Stomach (tissue), 9 donors: Measurements from ENCODE around the gene ACAT2. TPM values are rescaled to one million over a fixed set of nuclear protein-coding genes. Genes with fewer than 3 reads are reported as not detected.
"Not testable (repeated sequence)": the region's sequence is repeated elsewhere in the genome, so short reads cannot be mapped to it uniquely, and the experiment has no call there.

Experiments used
- DNase-seq, 2 donors: peaks; one replicate each; pipeline versions ENCODE4 v3.0.0 to v3.0.0-alpha.2; 2013 to 2019
- H3K27ac ChIP-seq, 5 donors: fragments of 200-600 bp in 4 of 5; sonication (generic) in 4 of 5; one replicate each; pipeline ENCODE4 v1.5.1; 2013 to 2019; ENCODE audit warnings: mild to moderate bottlenecking in 1 of 5, moderate library complexity in 1 of 5
- H3K27me3 ChIP-seq, 3 donors: fragments of 200-600 bp; sonication (generic); one replicate each; pipeline ENCODE4 v1.5.1; 2017 to 2019; ENCODE audit warnings: mixed run types in 1 of 3
- H3K36me3 ChIP-seq, 4 donors: fragments of 200-600 bp; sonication (generic); 1 replicate in 3 of 4; 2 replicates in 1 of 4; pipeline ENCODE4 v1.5.1; 2016 to 2019
- H3K4me1 ChIP-seq, 4 donors: fragments of 200-600 bp; sonication (generic); one replicate each; pipeline ENCODE4 v1.5.1; 2016 to 2019
- H3K4me3 ChIP-seq, 4 donors: fragments of 200-600 bp; sonication (generic) in 3 of 4; one replicate each; pipeline ENCODE4 v1.5.1; 2016 to 2019; ENCODE audit warnings: mild to moderate bottlenecking in 1 of 4
- H3K9me3 ChIP-seq, 4 donors: fragments of 200-600 bp; sonication (generic); one replicate each; pipeline ENCODE4 v1.5.1; 2016 to 2019
- CTCF ChIP-seq, 7 experiments: fragments of 450-650 bp in 4 of 7; fragments of 200-600 bp in 3 of 7; sonication (generic) in 3 of 7; IDR thresholded peaks; one replicate each; pipeline ENCODE4 v1.5.1; 2016 to 2019; ENCODE audit warnings: antibody characterized with exemption in 7 of 7, control low read depth in 2 of 7, mild to moderate bottlenecking in 1 of 7
- EP300 ChIP-seq: sonication (generic); formaldehyde crosslinking; IDR thresholded peaks from one replicate; pipeline ENCODE4 v1.6.1; 2017; ENCODE audit warnings: antibody characterized with exemption
- POLR2A ChIP-seq, 4 donors: fragments of 450-650 bp; IDR thresholded peaks; one replicate each; pipeline ENCODE4 v1.6.1; 2016; ENCODE audit warnings: antibody characterized with exemption in 4 of 4, control low read depth in 2 of 4, mild to moderate bottlenecking in 1 of 4, moderate library complexity in 1 of 4
- POLR2AphosphoS5 ChIP-seq, 3 donors: sonication (generic); formaldehyde crosslinking; IDR thresholded peaks; one replicate each; pipeline ENCODE4 v1.6.1; 2016; ENCODE audit warnings: antibody characterized with exemption in 3 of 3
- WGBS, 5 donors: extraction: QIAGEN DNeasy Blood & Tissue Kit in 3 of 5; methylation state at CpG; one replicate each; pipeline versions ENCODE4 v1.1.5 to v1.1.7; 2013 to 2018; 5-methylcytosine and 5-hydroxymethylcytosine counted together
- intact Hi-C: fragments of 100-400 bp; cut with DNase I; formaldehyde crosslinking; loops from one replicate; pipeline ENCODE4 v1.15.1; 2023; ENCODE audit warnings: low total_unique reads
- polyA plus RNA-seq, 3 donors: library from polyadenylated mRNA; stranded (reverse); fragments of 200-250 nt; gene quantifications; one replicate each; pipeline ENCODE4 v1.2.3, GENCODE V29; 2013
- total RNA-seq, 5 donors: library from RNA; depleted of rRNA; stranded (reverse); fragments of >200 nt; gene quantifications; one replicate each; pipeline versions ENCODE4 v1.1.0 to v1.2.3, GENCODE V29; 2014 to 2016
- donor health status: healthy with polysubstance abuse.
- donor health status: Bipolar disorder and iron deficiency.
- donor health status: healthy.

The ACAT2 gene
- total and polyA plus RNA-seq, 8 donors: 0.58 to 82.1 (median 22.7) TPM

GRCh38 chr6:159727717-159728445 is 34.0 kb upstream of the ACAT2 start:
- intact Hi-C loops: no loop called here
- Histone ChIP-seq H3K27ac (peak overlapping the region; percentile 97 to 100 (median 99)), H3K27me3 (no peaks in the 10 kb centered on the region), H3K36me3 (peaks cover 0 to 4% (median 0%) of the 10 kb centered on the region in 4 donors), H3K4me1 (peaks cover 33 to 68% (median 51%) of the 10 kb centered on the region in 4 donors), H3K9me3 (no peaks in the 10 kb centered on the region), H3K4me3 (peak overlapping the region; percentile 65 to 96 (median 84))
- WGBS, 5 donors: 0 to 1% (median 0%) methylated on average over 24 to 44 of the region's 44 CpGs
- no peak for DNase-seq
- TF ChIP-seq CTCF (IDR thresholded peaks at IDR 0.05): no peak
- TF ChIP-seq EP300: no peak
- no peak for TF ChIP-seq POLR2AphosphoS5 (IDR thresholded peaks at IDR 0.05)
- no peak for TF ChIP-seq POLR2A (IDR thresholded peaks at IDR 0.05)

- intact Hi-C loops: no loop called here
Observed at GRCh38 chr6:159728531-159728964, 33.3 kb upstream of the ACAT2 start.

GRCh38 chr6:159729598-159730331 is 32.1 kb upstream of the ACAT2 start:
- intact Hi-C loops: no loop called here
- Histone ChIP-seq H3K27ac (peak overlapping the region in 3 of 5 donors; percentile 17 to 99 (median 55)), H3K27me3 (no peaks in the 10 kb centered on the region), H3K9me3 (no peaks in the 10 kb centered on the region), H3K4me1 (peaks cover 39 to 78% (median 66%) of the 10 kb centered on the region in 4 donors), H3K36me3 (no peaks in the 10 kb centered on the region), H3K4me3 (peak overlapping the region in 3 of 4 donors; percentile 11 to 73 (median 65))
- no peak for TF ChIP-seq POLR2AphosphoS5 (IDR thresholded peaks at IDR 0.05)
- TF ChIP-seq CTCF (IDR thresholded peaks at IDR 0.05): no peak
- TF ChIP-seq EP300: no peak
- TF ChIP-seq POLR2A (IDR thresholded peaks at IDR 0.05): no peak
- peak in 1 of 2 donors; percentile 29 for DNase-seq
- WGBS, 5 donors: 17 to 34% (median 30%) methylated on average over 4 of the region's 4 CpGs

More at GRCh38 chr6:159728531-159728964, 33.3 kb upstream of the ACAT2 start:
- Histone ChIP-seq H3K9me3 (no peaks in the 10 kb centered on the region), H3K27me3 (no peaks in the 10 kb centered on the region), H3K27ac (peak overlapping the region in 4 of 5 donors; percentile 99 to 100 (median 99)), H3K4me3 (peak overlapping the region; percentile 65 to 96 (median 84)), H3K4me1 (peaks cover 36 to 74% (median 57%) of the 10 kb centered on the region in 4 donors), H3K36me3 (no peaks in the 10 kb centered on the region)
- DNase-seq: peak in 1 of 2 donors; percentile 42
- no peak for TF ChIP-seq POLR2A (IDR thresholded peaks at IDR 0.05)
- TF ChIP-seq CTCF (IDR thresholded peaks at IDR 0.05): no peak
- no peak for TF ChIP-seq EP300
- no peak for TF ChIP-seq POLR2AphosphoS5 (IDR thresholded peaks at IDR 0.05)
- 1 to 2% (median 1%) methylated on average over 9 of the region's 9 CpGs for WGBS, 5 donors

GRCh38 chr6:159730332-159730676 is 31.5 kb upstream of the ACAT2 start:
- WGBS, 5 donors: 61 to 70% (median 65%) methylated on average over 6 of the region's 6 CpGs
- intact Hi-C loops: no loop called here
- Histone ChIP-seq H3K4me1 (peaks cover 45 to 78% (median 67%) of the 10 kb centered on the region in 4 donors), H3K4me3 (peak overlapping the region in 2 of 4 donors; percentile 65 to 73), H3K27ac (peak overlapping the region in 2 of 5 donors; percentile 0 to 99), H3K36me3 (no peaks in the 10 kb centered on the region), H3K27me3 (no peaks in the 10 kb centered on the region), H3K9me3 (no peaks in the 10 kb centered on the region)
- no peak for DNase-seq
- TF ChIP-seq POLR2AphosphoS5 (IDR thresholded peaks at IDR 0.05) (no peak), CTCF (IDR thresholded peaks at IDR 0.05) (no peak), EP300 (no peak), POLR2A (IDR thresholded peaks at IDR 0.05) (no peak)

- 87 to 95% (median 89%) methylated on average over 12 of the region's 12 CpGs for WGBS, 5 donors
- H3K4me1 ChIP-seq: peaks cover 50 to 90% (median 72%) of the 10 kb centered on the region in 4 donors
- H3K36me3 ChIP-seq, H3K4me3 ChIP-seq, H3K9me3 ChIP-seq, H3K27ac ChIP-seq, DNase-seq, intact Hi-C loops, H3K27me3 ChIP-seq: not testable (repeated sequence)
Observed at GRCh38 chr6:159732550-159732949, 29.3 kb upstream of the ACAT2 start.

GRCh38 chr6:159733395-159733794 is 28.4 kb upstream of the ACAT2 start:
- H3K4me3 ChIP-seq, H3K27ac ChIP-seq, DNase-seq, intact Hi-C loops, H3K27me3 ChIP-seq, H3K9me3 ChIP-seq: not testable (repeated sequence)
- peaks cover 50 to 98% (median 74%) of the 10 kb centered on the region in 4 donors for H3K4me1 ChIP-seq
- peaks cover 0 to 17% (median 14%) of the 10 kb centered on the region in 4 donors for H3K36me3 ChIP-seq
- WGBS, 5 donors: 89 to 94% (median 93%) methylated on average over 12 of the region's 12 CpGs
